Activated CD4-positive, alpha-beta memory T cell treated with anti-CD3 and anti-CD28 coated beads for 36 hours (primary cell): ENCODE data around the gene INSR. TPM values are rescaled to one million over a fixed set of nuclear protein-coding genes. Genes with fewer than 3 reads are reported as not detected.
"Not testable (repeated sequence)": the region's sequence is repeated elsewhere in the genome, so short reads cannot be mapped to it uniquely, and the experiment has no call there.

Experiments used
- CTCF ChIA-PET: fragments of 350-600 bp; sonication (Branson Sonifier 250); formaldehyde crosslinking; loops from one replicate; lab custom pipeline; 2021; ENCODE audit warnings: antibody characterized with exemption, inconsistent platforms; lab: Charles Lee
- POLR2A ChIA-PET: fragments of 350-600 bp; sonication (Branson Sonifier 250); formaldehyde crosslinking; loops from one replicate; lab custom pipeline; 2021; ENCODE audit warnings: antibody characterized with exemption; lab: Charles Lee
- DNase-seq: peaks from one replicate; pipeline ENCODE4 v3.0.0-alpha.2; 2020
- H3K27ac Mint-ChIP-seq: one replicate; pipeline ENCODE4 v1.8.0; 2021; ENCODE audit warnings: mixed read lengths
- H3K27me3 Mint-ChIP-seq: one replicate; pipeline ENCODE4 v1.8.0; 2021; ENCODE audit warnings: mixed read lengths
- H3K36me3 Mint-ChIP-seq: one replicate; pipeline ENCODE4 v1.8.0; 2021; ENCODE audit warnings: mixed read lengths
- H3K4me1 Mint-ChIP-seq: one replicate; pipeline ENCODE4 v1.8.0; 2021; ENCODE audit warnings: low read depth, mixed read lengths
- H3K4me3 Mint-ChIP-seq: one replicate; pipeline ENCODE4 v1.8.0; 2021; ENCODE audit warnings: mild to moderate bottlenecking, mixed read lengths
- H3K9me3 Mint-ChIP-seq: one replicate; pipeline ENCODE4 v1.8.0; 2021; ENCODE audit warnings: mixed read lengths
- intact Hi-C: fragments of 100-400 bp; cut with micrococcal nuclease; formaldehyde crosslinking; loops from one replicate; pipeline ENCODE4 v1.15.1; 2023
- total RNA-seq, 2 experiments: library from RNA; stranded (reverse); gene quantifications; one replicate each; pipeline ENCODE4 v1.2.3, GENCODE V29; 2021

Gene INSR
- total RNA-seq, 2 experiments from 2014 or later: 2.9 to 3.3 TPM

DNA sequence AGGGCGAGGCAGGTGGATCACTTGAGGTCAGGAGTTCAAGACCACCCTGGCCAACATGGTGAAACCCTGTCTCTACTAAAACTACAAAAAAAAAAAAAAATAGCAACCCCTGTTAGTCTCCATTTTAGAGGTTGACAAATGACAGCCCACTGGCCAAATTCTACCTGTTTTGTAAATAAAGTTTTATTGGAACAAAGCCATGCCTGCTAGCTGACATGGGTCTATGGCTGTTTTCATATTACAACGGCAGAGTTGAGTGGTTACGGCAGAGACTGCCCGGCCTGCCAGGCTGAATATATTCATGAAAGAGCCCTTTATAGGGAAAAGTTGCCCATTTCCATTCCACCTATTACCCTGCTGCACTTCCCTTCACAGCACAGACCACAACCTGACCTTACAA lies 121.4 kb downstream of the INSR start:
- H3K36me3 Mint-ChIP-seq: peaks cover 9% of the 10 kb centered on the region
- intact Hi-C loops: no loop called here
- H3K9me3 Mint-ChIP-seq: peaks cover 10% of the 10 kb centered on the region
- no peak for DNase-seq
- POLR2A ChIA-PET: no interaction called here
- peaks cover 2% of the 10 kb centered on the region for H3K27me3 Mint-ChIP-seq
- no peak overlapping the region for H3K4me3 Mint-ChIP-seq
- CTCF ChIA-PET: no interaction called here
- no peaks in the 10 kb centered on the region for H3K4me1 Mint-ChIP-seq
- no peak overlapping the region for H3K27ac Mint-ChIP-seq

DNA sequence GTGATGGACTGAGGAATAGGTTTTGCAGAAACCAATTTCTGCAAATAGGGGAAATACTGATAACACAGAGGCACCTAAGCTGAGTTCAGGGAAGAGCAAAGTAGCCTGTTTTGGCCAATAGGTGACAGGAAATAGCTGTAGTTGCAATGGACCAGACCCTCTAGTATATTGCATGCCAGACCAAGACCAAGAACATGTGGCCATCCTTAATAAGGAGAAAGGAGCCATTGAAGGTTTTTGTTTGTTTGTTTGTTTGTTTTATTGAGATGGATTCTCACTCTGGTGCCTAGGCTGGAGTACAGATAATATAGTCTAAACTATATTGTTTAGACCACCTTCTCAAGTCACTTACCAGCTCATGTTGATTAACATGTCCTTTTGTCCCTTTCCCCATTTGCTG lies 123.2 kb downstream of the INSR start:
- Mint-ChIP-seq H3K27me3 (peaks cover 2% of the 10 kb centered on the region), H3K9me3 (peaks cover 10% of the 10 kb centered on the region), H3K27ac (no peak overlapping the region), H3K4me3 (no peak overlapping the region), H3K36me3 (peaks cover 9% of the 10 kb centered on the region), H3K4me1 (no peaks in the 10 kb centered on the region)
- no peak for DNase-seq
- POLR2A ChIA-PET: no interaction called here
- CTCF ChIA-PET: interaction anchor here (0.6 kb wide), 1 partner anchor 53 kb away, joined by 6 read pairs; no protein-coding TSS in a partner anchor
- intact Hi-C loops: no loop called here

DNA sequence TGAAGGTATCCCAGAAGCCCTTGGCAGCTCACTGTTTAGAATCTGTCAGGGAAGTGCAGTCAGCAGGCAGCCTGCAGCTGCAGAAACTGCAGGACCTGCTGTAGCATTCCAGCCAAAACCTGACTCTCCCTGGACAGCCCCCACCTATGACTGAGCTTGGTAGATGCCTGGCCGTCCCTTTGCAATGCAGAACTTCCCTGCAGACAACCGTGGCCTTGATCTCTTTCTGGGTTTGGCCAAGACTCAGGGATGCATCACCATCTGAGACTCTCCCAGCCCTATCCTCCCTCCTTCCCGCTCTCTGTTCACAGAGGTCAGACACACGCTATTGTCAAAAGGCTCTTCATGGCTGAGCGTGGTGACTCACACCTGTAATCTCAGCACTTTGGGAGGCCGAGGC lies 125.3 kb downstream of the INSR start:
- peaks cover 10% of the 10 kb centered on the region for H3K9me3 Mint-ChIP-seq
- DNase-seq: no peak
- H3K27me3 Mint-ChIP-seq: no peaks in the 10 kb centered on the region
- no peak overlapping the region for H3K27ac Mint-ChIP-seq
- no peaks in the 10 kb centered on the region for H3K4me1 Mint-ChIP-seq
- no peak overlapping the region for H3K4me3 Mint-ChIP-seq
- intact Hi-C loops: no loop called here
- peaks cover 9% of the 10 kb centered on the region for H3K36me3 Mint-ChIP-seq
- CTCF ChIA-PET: no interaction called here
- POLR2A ChIA-PET: no interaction called here

DNA sequence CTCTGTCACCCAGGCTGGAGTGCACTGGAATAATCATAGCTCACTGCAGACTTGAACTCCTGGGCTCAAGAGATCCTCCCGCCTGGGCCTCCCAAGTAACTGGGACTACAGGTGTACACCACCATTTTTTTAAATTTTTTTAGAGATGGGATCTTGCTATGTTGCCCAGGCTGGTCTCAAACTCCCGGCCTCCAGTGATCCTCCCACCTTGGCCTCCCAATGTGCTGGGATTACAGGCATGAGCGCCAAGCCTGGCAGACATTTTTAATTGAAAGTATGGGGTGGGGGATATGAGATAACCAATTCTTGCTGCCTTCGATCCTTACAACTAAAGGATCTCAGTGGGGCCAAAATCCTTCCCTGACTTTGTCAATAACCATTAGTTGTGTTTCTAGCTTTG lies 132.9 kb downstream of the INSR start:
- H3K27ac Mint-ChIP-seq: no peak overlapping the region
- no peaks in the 10 kb centered on the region for H3K36me3 Mint-ChIP-seq
- H3K27me3 Mint-ChIP-seq: no peaks in the 10 kb centered on the region
- H3K4me3 Mint-ChIP-seq: no peak overlapping the region
- ChIA-PET CTCF (no interaction called here), POLR2A (no interaction called here)
- DNase-seq: no peak
- intact Hi-C loops: no loop called here
- H3K4me1 Mint-ChIP-seq: no peaks in the 10 kb centered on the region
- H3K9me3 Mint-ChIP-seq: no peaks in the 10 kb centered on the region

DNA sequence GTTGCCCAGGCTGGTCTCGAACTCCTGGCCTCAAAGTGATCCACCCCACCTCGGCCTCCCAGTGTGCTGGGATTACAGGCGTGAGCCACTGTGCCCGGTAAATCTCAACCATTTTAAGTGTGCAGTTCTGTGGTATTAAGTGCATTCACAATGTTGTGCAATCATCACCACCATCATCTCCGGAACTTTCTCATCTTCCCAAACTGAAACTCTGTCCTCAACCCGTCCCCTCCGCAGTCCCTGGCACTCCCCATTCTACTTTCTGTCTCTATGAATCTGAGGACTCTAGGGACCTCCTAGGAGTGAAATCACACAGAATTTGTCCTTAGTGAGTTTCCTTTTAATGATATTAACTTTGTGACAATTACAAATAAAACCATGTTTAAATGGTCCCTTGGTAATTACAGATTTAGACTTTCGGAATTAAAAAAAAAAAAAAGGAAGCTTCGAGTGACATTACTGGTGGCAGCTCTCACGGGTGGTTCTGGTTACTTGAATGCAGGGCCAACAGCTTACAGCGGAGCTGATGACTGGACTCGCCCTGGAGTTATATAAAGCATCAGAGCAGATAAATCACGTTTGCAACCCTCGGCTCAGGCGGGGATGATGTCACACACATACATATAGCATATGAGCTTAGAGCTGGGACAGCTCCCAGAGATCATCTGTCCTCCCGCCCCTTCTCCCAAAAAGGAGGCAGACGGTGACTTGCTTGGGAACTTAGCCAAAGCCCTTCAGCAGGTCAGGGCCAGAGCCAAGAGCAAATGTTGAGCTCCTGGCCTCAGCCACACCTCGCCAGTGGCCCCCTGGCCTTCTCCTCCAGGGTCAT lies 134.9 kb downstream of the INSR start:
- no peak for DNase-seq
- no peaks in the 10 kb centered on the region for H3K27me3 Mint-ChIP-seq
- no peak overlapping the region for H3K27ac Mint-ChIP-seq
- ChIA-PET CTCF (interaction anchor here (1.8 kb wide), 1 partner anchor 57 kb away, joined by 5 read pairs; no protein-coding TSS in a partner anchor), POLR2A (no interaction called here)
- intact Hi-C loops: no loop called here
- no peak overlapping the region for H3K4me3 Mint-ChIP-seq
- H3K36me3 Mint-ChIP-seq: no peaks in the 10 kb centered on the region
- no peaks in the 10 kb centered on the region for H3K9me3 Mint-ChIP-seq
- no peaks in the 10 kb centered on the region for H3K4me1 Mint-ChIP-seq

DNA sequence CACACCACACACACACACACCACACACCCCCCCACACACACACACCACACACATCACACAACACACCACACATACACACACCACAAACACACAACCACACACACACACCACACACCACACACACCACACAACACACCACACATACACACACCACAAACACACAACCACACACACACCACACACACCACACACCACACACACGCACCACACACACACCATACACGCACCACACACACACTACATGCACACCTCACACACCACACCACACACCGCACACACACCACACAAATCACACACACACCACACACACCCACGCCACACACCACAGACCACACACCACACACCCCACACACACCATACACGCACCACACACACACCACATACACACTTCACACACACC lies 141.2 kb downstream of the INSR start:
- POLR2A ChIA-PET: no interaction called here
- CTCF ChIA-PET: interaction anchor here (2.1 kb wide), 1 partner anchor 188 kb away, joined by 8 read pairs; no protein-coding TSS in a partner anchor
- Mint-ChIP-seq H3K27ac (no peak overlapping the region), H3K27me3 (no peaks in the 10 kb centered on the region), H3K9me3 (no peaks in the 10 kb centered on the region), H3K4me3 (no peak overlapping the region), H3K4me1 (no peaks in the 10 kb centered on the region), H3K36me3 (no peaks in the 10 kb centered on the region)
- intact Hi-C loops: no loop called here
- no peak for DNase-seq

DNA sequence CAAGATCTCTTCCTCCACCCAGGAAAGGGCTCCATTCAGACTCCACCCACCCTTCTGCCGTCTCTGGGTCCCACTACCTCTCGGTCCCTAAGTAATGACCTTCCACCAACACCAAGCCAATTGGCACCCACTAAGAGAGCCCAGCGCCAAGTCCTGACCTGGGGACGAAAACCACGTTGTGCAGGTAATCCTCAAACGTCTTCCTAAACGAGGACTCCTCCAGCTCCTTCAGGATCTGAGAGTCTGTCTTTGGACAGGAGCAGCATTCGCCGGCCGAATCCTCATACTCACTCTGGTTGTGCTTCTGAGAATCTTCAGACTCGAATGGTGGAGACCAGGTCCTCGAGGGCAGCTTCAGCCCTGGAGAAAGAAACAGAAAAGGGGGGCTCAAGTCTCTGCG lies 141.6 kb downstream of the INSR start:
- no peaks in the 10 kb centered on the region for H3K27me3 Mint-ChIP-seq
- ChIA-PET POLR2A (no interaction called here), CTCF (interaction anchor here (1.1 to 2.1 kb wide), 2 partner anchors 184 to 188 kb away, joined by 3 to 8 read pairs; no protein-coding TSS in a partner anchor)
- intact Hi-C loops: no loop called here
- H3K36me3 Mint-ChIP-seq: no peaks in the 10 kb centered on the region
- no peaks in the 10 kb centered on the region for H3K4me1 Mint-ChIP-seq
- H3K4me3 Mint-ChIP-seq: no peak overlapping the region
- no peak for DNase-seq
- H3K9me3 Mint-ChIP-seq: no peaks in the 10 kb centered on the region
- H3K27ac Mint-ChIP-seq: no peak overlapping the region

DNA sequence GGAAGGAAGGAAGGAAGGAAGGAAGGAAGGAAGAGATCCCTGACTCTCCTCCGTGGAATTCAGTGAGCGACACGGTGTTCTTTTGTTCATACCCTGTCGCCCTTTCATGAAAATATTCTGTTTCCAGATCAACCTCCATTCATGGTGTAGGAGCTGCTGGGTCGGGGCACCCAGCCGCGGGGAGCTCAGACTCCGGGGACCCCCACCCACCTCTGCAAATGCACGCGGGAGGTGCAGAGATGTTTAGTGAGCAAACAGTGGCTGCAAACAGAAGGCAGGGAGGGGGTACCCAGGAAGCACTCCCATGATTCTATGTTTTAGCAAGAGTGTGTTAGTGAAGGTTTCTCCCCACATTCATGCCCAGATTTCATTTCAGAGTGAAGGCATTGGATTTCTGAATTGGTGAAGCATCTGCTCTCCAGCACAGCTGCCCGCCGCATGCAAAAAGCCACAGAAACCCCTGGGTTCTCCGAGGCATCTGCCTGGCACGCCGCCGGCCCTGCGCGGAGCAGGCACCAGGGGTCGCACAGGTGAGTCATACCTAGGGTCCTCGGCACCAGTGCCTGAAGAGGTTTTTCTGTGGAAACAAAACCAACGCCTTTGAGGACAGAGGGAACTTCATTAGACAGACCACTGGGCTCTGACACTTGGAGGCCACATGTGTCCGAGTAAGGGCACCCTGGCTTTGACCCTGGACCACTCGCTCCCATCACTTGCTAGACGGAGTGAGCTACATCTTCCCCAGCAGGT lies 144.1 kb downstream of the INSR start:
- H3K27me3 Mint-ChIP-seq: no peaks in the 10 kb centered on the region
- H3K4me3 Mint-ChIP-seq: no peak overlapping the region
- no peak for DNase-seq
- no peaks in the 10 kb centered on the region for H3K4me1 Mint-ChIP-seq
- peaks cover 4% of the 10 kb centered on the region for H3K9me3 Mint-ChIP-seq
- intact Hi-C loops: loop anchor here (1.0 to 5.0 kb wide), 3 partner anchors 47 to 230 kb away; no protein-coding TSS in a partner anchor
- no peak overlapping the region for H3K27ac Mint-ChIP-seq
- POLR2A ChIA-PET: no interaction called here
- no peaks in the 10 kb centered on the region for H3K36me3 Mint-ChIP-seq
- CTCF ChIA-PET: interaction anchor here (0.6 to 4.6 kb wide), 14 partner anchors 11 to 1429 kb away, joined by 3 to 44 read pairs (median 6); partner anchors contain the start of genes ARHGEF18 and INSR

DNA sequence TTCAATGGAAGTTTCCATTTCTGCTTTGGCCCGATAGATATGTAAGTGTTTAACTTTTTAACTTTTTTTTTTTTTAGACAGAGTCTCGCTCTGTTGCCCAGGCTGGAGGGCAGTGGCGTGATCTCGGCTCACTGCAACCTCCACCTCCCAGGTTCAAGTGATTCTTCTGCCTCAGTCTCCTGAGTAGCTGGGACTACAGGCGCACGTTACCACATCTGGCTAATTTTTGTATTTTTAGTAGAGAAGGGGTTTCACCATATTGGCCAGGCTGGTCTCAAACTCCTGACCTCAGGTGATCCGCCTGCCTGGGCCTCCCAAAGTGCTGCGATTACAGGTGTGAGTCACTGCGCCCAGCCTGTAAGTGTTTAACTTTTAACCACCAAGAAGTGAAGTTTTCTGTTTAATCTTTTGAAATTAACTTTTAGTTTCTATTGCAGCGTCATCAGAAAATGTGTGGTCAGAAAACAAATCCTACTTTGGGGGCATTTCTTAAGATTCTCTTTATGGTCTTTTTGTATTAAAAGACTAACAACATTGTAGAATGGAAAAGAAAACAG lies 147.0 kb downstream of the INSR start:
- H3K4me3 Mint-ChIP-seq, H3K9me3 Mint-ChIP-seq, H3K27ac Mint-ChIP-seq, H3K36me3 Mint-ChIP-seq, H3K4me1 Mint-ChIP-seq, POLR2A ChIA-PET, H3K27me3 Mint-ChIP-seq: not testable (repeated sequence)
- peak; percentile 27 for DNase-seq
- intact Hi-C loops: loop anchor here (5.0 kb wide), 1 partner anchor 50 kb away; no protein-coding TSS in a partner anchor
- CTCF ChIA-PET: interaction anchor here (1.5 to 4.6 kb wide), 2 partner anchors 89 to 193 kb away, joined by 4 to 44 read pairs; no protein-coding TSS in a partner anchor

DNA sequence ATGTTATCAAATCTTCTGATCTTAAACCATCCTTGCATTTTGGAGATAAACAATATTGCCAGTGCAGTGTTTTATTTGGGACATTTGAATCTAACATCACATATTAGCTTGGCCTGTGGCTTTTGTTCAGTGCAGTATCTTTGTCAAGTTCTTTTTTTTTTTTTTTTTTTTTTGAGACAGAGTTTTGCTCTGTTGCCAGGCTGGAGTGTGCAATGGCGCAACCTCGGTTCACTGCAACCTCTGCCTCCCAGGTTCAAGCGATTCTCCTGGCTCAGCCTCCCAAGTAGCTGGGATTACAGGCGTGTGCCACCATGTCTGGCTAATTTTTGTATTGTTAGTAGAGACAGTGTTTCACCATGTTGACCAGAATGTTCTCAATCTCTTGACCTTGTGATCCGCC lies 148.1 kb downstream of the INSR start:
- DNase-seq, H3K4me1 Mint-ChIP-seq, H3K27me3 Mint-ChIP-seq, H3K4me3 Mint-ChIP-seq, POLR2A ChIA-PET, H3K27ac Mint-ChIP-seq, H3K36me3 Mint-ChIP-seq, H3K9me3 Mint-ChIP-seq: not testable (repeated sequence)
- CTCF ChIA-PET: interaction anchor here (1.0 kb wide), 2 partner anchors 180 to 195 kb away, joined by 4 read pairs; no protein-coding TSS in a partner anchor
- intact Hi-C loops: loop anchor here (5.0 kb wide), 1 partner anchor 51 kb away; no protein-coding TSS in a partner anchor

DNA sequence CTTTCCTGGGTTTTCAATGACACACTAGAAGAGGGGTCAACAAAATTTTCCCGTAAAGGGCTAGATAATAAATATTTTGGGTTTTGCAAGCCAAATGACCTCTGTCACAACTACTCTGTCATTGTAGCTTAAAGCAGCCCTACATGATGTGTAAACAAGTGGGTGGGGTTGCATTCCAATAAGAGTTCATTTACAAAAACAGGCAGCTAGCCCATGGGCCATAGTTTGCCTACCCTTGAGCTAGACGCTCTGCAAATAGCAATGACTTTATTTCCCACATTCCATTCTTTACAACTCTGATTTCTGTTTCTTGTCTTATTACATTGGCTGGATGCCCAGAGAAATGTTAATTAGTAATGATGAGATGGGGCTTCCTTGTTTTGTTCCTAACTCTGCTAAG lies 148.7 kb downstream of the INSR start:
- H3K27me3 Mint-ChIP-seq: no peaks in the 10 kb centered on the region
- POLR2A ChIA-PET: no interaction called here
- DNase-seq: no peak
- H3K4me1 Mint-ChIP-seq: no peaks in the 10 kb centered on the region
- no peaks in the 10 kb centered on the region for H3K36me3 Mint-ChIP-seq
- H3K4me3 Mint-ChIP-seq: no peak overlapping the region
- CTCF ChIA-PET: interaction anchor here (1.0 kb wide), 1 partner anchor 196 kb away, joined by 4 read pairs; no protein-coding TSS in a partner anchor
- intact Hi-C loops: loop anchor here (5.0 kb wide), 1 partner anchor 52 kb away; no protein-coding TSS in a partner anchor
- no peak overlapping the region for H3K27ac Mint-ChIP-seq
- H3K9me3 Mint-ChIP-seq: peaks cover 4% of the 10 kb centered on the region

DNA sequence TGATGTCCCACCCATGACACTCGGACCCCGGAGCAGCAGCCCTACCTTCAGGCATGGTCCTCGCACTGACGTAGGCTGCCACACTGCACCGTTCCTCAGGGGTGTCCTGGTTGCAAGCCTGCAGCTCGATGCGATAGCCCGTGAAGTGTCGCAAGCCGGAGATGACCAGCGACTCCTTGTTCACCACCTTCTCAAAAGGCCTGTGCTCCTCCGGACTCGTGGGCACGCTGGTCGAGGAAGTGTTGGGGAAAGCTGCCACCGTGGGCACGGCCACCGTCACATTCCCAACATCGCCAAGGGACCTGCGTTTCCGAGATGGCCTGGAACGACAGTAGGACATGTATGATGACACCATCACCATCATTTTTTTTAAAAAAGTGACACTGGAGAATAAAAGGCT lies 151.4 kb downstream of the INSR start:
- Mint-ChIP-seq H3K4me3 (no peak overlapping the region), H3K4me1 (no peaks in the 10 kb centered on the region), H3K9me3 (peaks cover 7% of the 10 kb centered on the region), H3K27me3 (no peaks in the 10 kb centered on the region), H3K36me3 (no peaks in the 10 kb centered on the region), H3K27ac (no peak overlapping the region)
- DNase-seq: no peak
- ChIA-PET CTCF (interaction anchor here (1.7 kb wide), 1 partner anchor 198 kb away, joined by 6 read pairs; no protein-coding TSS in a partner anchor), POLR2A (no interaction called here)
- intact Hi-C loops: no loop called here
